Skeletal muscle satellite cell (primary cell): ENCODE data around the gene KIF26B.
"Not testable (repeated sequence)": the region's sequence is repeated elsewhere in the genome, so short reads cannot be mapped to it uniquely, and the experiment has no call there.

Experiments
- H3K27me3 ChIP-seq: 2 replicates; pipeline ENCODE4 v1.7.0; 2013; ENCODE audit warnings: low read length; ENCODE audit not compliant: control insufficient read depth, insufficient read depth
- H3K36me3 ChIP-seq: 2 replicates; pipeline ENCODE4 v1.7.0; 2013; ENCODE audit warnings: mild to moderate bottlenecking, control low read depth, low read length; ENCODE audit not compliant: insufficient read depth
- H3K4me1 ChIP-seq: 2 replicates; pipeline ENCODE4 v1.7.0; 2013; ENCODE audit warnings: low read length; ENCODE audit not compliant: control insufficient read depth, insufficient read depth
- H3K4me2 ChIP-seq: 2 replicates; pipeline ENCODE4 v1.7.0; 2013; ENCODE audit warnings: mild to moderate bottlenecking, low read length
- H3K4me3 ChIP-seq: 2 replicates; pipeline ENCODE4 v1.7.0; 2013; ENCODE audit warnings: low read length
- H3K9ac ChIP-seq: 2 replicates; pipeline ENCODE4 v1.7.0; 2013; ENCODE audit warnings: mild to moderate bottlenecking, low read depth, low read length, moderate library complexity
- H3K9me3 ChIP-seq: replicated peaks from 2 replicates; pipeline ENCODE4 v1.7.0; 2013; ENCODE audit warnings: mild to moderate bottlenecking, control low read depth, low read length

KIF26B gene

GRCh38 chr1:245334827-245335490 lies 180.2 kb downstream of the KIF26B start:
- Histone ChIP-seq H3K4me2 (no peak overlapping the region), H3K27me3 (no peaks in the 10 kb centered on the region), H3K9ac (no peak overlapping the region), H3K36me3 (no peaks in the 10 kb centered on the region), H3K4me1 (no peaks in the 10 kb centered on the region), H3K9me3 (no peaks in the 10 kb centered on the region), H3K4me3 (no peak overlapping the region)

- not testable (repeated sequence) for H3K4me3 ChIP-seq, H3K9ac ChIP-seq, H3K4me1 ChIP-seq, H3K4me2 ChIP-seq, H3K36me3 ChIP-seq, H3K27me3 ChIP-seq, H3K9me3 ChIP-seq
Measured at GRCh38 chr1:245335684-245336083, 180.9 kb downstream of the KIF26B start.

GRCh38 chr1:245336149-245336983 lies 181.6 kb downstream of the KIF26B start:
- no peak overlapping the region for H3K4me2 ChIP-seq
- H3K27me3 ChIP-seq, result no peaks in the 10 kb centered on the region
- no peaks in the 10 kb centered on the region for H3K36me3 ChIP-seq
- H3K4me1 ChIP-seq, result no peaks in the 10 kb centered on the region
- no peaks in the 10 kb centered on the region for H3K9me3 ChIP-seq
- no peak overlapping the region for H3K4me3 ChIP-seq
- H3K9ac ChIP-seq, result no peak overlapping the region

DNA sequence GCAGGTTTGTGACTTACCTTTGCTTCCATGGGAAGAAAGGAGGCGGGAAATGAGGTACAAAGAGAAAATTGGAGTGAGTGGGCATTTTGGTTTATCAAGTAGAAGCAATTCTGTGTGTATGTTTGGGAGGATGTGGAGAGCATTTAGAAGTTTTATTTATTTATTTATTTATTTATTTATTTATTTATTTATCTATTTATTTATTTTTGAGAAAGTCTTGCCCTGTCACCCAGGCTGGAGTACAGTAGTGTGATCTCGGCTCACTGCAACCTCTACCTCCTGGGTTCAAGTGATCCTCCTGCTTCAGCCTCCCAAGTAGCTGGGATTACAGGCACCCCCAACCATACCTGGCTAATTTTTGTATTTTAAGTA lies 182.2 kb downstream of the KIF26B start:
- not testable (repeated sequence) for H3K27me3 ChIP-seq, H3K4me3 ChIP-seq, H3K36me3 ChIP-seq, H3K4me2 ChIP-seq, H3K9ac ChIP-seq, H3K4me1 ChIP-seq, H3K9me3 ChIP-seq

DNA sequence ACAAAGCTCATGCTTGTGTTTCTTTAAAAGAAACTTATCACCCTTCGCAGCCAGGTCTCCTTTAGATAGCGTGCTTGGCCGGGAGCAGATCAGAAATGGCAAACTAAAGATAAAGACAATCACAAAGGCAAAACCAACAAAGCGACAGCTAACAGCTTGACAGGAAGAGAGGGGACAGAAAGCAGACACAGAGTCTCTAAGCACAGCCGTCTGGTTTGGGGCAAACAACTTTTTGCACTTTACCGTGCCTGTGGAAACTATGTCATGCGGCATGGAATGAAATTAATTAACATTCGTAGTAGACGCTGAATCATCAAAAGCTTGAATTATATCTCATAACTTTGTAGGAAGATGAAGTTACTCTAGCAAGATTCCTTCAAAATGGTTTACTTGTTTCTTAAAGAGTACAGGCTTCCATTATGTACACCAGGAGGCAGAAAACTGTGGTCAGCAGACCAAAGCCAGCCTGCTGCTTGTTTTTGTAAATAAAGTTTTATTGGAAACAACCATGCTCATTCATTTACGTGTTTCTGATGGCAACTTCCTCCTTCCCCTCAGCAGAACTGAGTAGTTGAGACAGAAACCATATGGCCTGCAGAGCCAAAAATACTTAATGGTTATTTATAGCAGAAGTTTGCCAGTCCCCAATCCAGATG lies 183.2 kb downstream of the KIF26B start:
- no peaks in the 10 kb centered on the region for H3K9me3 ChIP-seq
- H3K27me3 ChIP-seq, result no peaks in the 10 kb centered on the region
- H3K4me1 ChIP-seq, result no peaks in the 10 kb centered on the region
- H3K4me2 ChIP-seq, result no peak overlapping the region
- no peak overlapping the region for H3K9ac ChIP-seq
- no peaks in the 10 kb centered on the region for H3K36me3 ChIP-seq
- H3K4me3 ChIP-seq, result no peak overlapping the region

DNA sequence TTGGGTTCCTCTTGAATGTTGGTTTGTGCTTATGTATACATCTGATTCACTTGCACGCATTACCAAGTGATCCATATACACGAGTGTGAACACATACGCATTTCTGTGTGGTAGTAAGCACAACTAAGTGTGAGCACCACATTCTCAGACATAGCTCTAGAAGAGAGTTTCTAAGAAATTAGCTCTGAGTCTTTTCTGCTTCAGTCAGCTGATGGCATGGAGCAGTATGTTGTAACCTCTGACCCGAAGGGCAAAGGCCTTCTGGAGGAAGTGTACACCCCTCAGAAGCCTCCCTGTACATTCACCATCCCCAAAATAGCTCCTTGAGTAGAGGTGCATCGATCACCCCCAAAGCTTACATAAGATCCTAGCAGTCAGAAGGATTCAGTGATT lies 183.7 kb downstream of the KIF26B start:
- Histone ChIP-seq H3K27me3 (no peaks in the 10 kb centered on the region), H3K4me1 (no peaks in the 10 kb centered on the region)

GRCh38 chr1:245341743-245342142 lies 187.0 kb downstream of the KIF26B start:
- Histone ChIP-seq H3K9ac (no peak overlapping the region), H3K36me3 (no peaks in the 10 kb centered on the region), H3K4me1 (no peaks in the 10 kb centered on the region), H3K27me3 (no peaks in the 10 kb centered on the region), H3K4me3 (no peak overlapping the region), H3K4me2 (no peak overlapping the region), H3K9me3 (no peaks in the 10 kb centered on the region)

More for the DNA sequence above, 183.7 kb downstream of the KIF26B start:
- Histone ChIP-seq H3K4me3 (no peak overlapping the region), H3K4me2 (no peak overlapping the region), H3K9me3 (no peaks in the 10 kb centered on the region), H3K36me3 (no peaks in the 10 kb centered on the region), H3K9ac (no peak overlapping the region)

DNA sequence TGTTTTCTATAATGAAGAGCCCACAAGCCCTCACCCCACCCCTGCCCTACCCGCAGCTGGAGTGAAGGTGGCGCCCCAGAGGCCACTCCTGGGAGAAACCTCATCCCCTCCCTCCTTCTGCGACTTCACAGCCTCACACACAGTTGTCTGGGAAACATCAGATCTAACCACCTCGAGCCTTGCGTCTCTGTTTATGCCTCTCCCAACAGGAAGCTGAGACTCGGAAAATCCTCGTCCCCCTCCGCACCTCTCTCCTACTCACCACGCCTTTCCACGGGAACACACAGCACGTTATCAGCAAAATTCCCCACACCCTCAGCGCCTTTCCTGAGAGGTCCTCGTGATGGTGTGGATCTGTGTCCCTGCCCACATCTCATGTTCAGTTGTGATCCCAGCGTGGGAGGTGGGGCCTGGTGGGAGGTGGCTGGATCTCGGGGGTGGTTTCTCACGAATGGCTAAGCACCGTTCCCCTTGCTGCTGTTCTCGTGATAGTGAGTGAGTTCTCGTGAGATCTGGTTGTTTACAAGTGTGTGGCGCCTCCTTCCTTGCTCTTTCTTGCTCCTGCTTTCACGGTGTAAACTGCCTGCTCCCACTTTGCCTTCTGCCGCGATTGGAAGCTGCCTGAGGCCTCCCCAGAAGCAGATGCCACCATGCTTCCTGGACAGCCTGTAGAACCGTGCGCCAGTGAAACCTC lies 190.6 kb downstream of the KIF26B start:
- H3K4me1 ChIP-seq, result no peaks in the 10 kb centered on the region
- no peak overlapping the region for H3K4me2 ChIP-seq
- H3K9me3 ChIP-seq, result no peaks in the 10 kb centered on the region
- H3K36me3 ChIP-seq, result no peaks in the 10 kb centered on the region
- H3K9ac ChIP-seq, result no peak overlapping the region
- H3K27me3 ChIP-seq, result no peaks in the 10 kb centered on the region
- H3K4me3 ChIP-seq, result no peak overlapping the region

DNA sequence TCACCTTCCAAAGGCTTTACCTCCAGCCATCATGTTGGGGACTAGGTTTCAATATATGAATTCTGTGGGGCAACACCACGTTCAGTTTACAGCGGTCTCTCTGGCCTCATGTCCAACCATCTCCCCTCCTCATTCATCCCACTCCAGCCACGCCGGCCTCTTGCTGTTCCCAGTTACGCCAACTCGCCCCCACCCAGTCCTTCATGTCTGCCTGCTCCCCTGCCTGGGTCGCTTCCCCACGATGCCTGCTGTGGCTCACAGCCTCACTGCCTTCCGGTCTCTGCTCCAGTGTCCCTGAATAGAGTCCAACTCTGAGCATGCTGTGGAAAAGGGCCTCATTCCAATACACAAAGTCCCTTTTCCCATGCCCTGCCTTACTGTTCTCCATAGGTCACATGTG lies 193.8 kb downstream of the KIF26B start:
- no peaks in the 10 kb centered on the region for H3K4me1 ChIP-seq
- H3K9ac ChIP-seq, result no peak overlapping the region
- no peaks in the 10 kb centered on the region for H3K36me3 ChIP-seq
- no peak overlapping the region for H3K4me3 ChIP-seq
- no peaks in the 10 kb centered on the region for H3K27me3 ChIP-seq
- no peak overlapping the region for H3K4me2 ChIP-seq
- no peaks in the 10 kb centered on the region for H3K9me3 ChIP-seq

- H3K4me1 ChIP-seq, result no peaks in the 10 kb centered on the region
- no peak overlapping the region for H3K9ac ChIP-seq
- H3K9me3 ChIP-seq, result no peaks in the 10 kb centered on the region
- H3K27me3 ChIP-seq, result no peaks in the 10 kb centered on the region
- no peak overlapping the region for H3K4me3 ChIP-seq
- no peak overlapping the region for H3K4me2 ChIP-seq
- H3K36me3 ChIP-seq, result no peaks in the 10 kb centered on the region
Measured at GRCh38 chr1:245353411-245353810, 198.6 kb downstream of the KIF26B start.

GRCh38 chr1:245353915-245354775 lies 199.4 kb downstream of the KIF26B start:
- no peak overlapping the region for H3K4me3 ChIP-seq
- H3K4me1 ChIP-seq, result no peaks in the 10 kb centered on the region
- H3K27me3 ChIP-seq, result no peaks in the 10 kb centered on the region
- H3K36me3 ChIP-seq, result no peaks in the 10 kb centered on the region
- H3K9ac ChIP-seq, result no peak overlapping the region
- H3K9me3 ChIP-seq, result no peaks in the 10 kb centered on the region
- H3K4me2 ChIP-seq, result no peak overlapping the region
